Ovary (tissue), 9 donors: ENCODE measurements around the gene UQCR11. TPM values are rescaled to one million over a fixed set of nuclear protein-coding genes. Genes with fewer than 3 reads are reported as not detected.

Experiments used
- DNase-seq, 5 donors: peaks; one replicate each; pipeline ENCODE4 v3.0.0-alpha.2; 2019 to 2020
- H3K27ac ChIP-seq, 2 donors: fragments of 200-600 bp; one replicate each; pipeline versions ENCODE4 v1.5.1 to v1.8.0; 2019 to 2022
- H3K27me3 ChIP-seq: fragments of 200-600 bp; one replicate; pipeline ENCODE4 v1.8.0; 2022
- H3K36me3 ChIP-seq: fragments of 200-600 bp; sonication (generic); one replicate; pipeline ENCODE4 v1.5.1; 2019
- H3K4me1 ChIP-seq: one replicate; pipeline ENCODE4 v1.8.1; 2013; ENCODE audit warnings: mild to moderate bottlenecking, moderate library complexity; ENCODE audit not compliant: insufficient read depth
- H3K4me3 ChIP-seq: fragments of 200-600 bp; sonication (generic); one replicate; pipeline ENCODE4 v1.5.1; 2017
- H3K9me3 ChIP-seq, 2 donors: fragments of 200-600 bp in 1 of 2; sonication (generic) in 1 of 2; one replicate each; pipeline versions ENCODE4 v1.5.1 to v1.8.1; 2013 to 2019; ENCODE audit warnings: mild to moderate bottlenecking in 1 of 2, moderate library complexity in 1 of 2
- CTCF ChIP-seq, 3 donors: fragments of 450-650 bp in 2 of 3; fragments of 200-600 bp in 1 of 3; IDR thresholded peaks; one replicate each; pipeline versions ENCODE4 v1.5.1 to v1.8.0; 2016 to 2022; ENCODE audit warnings: antibody characterized with exemption in 3 of 3, mild to moderate bottlenecking in 1 of 3
- EP300 ChIP-seq: sonication (generic); formaldehyde crosslinking; IDR thresholded peaks from one replicate; pipeline ENCODE4 v1.6.1; 2017; ENCODE audit warnings: antibody characterized with exemption
- POLR2A ChIP-seq: fragments of 450-650 bp; IDR thresholded peaks from one replicate; pipeline ENCODE4 v1.6.1; 2017; ENCODE audit warnings: antibody characterized with exemption, mild to moderate bottlenecking, moderate library complexity
- WGBS, 3 donors: extraction: QIAGEN DNeasy Blood & Tissue Kit in 1 of 3; methylation state at CpG; one replicate each; pipeline versions ENCODE4 v1.1.5 to v1.1.7; 2013 to 2017; 5-methylcytosine and 5-hydroxymethylcytosine counted together
- intact Hi-C, 4 donors: fragments of 100-400 bp; cut with DNase I; formaldehyde crosslinking; loops; one replicate each; pipeline versions ENCODE4 v1.11.0 to v1.15.1; 2022 to 2023
- polyA plus RNA-seq, 2 donors: library from polyadenylated mRNA; stranded (reverse); fragments of 200-250 nt in 1 of 2; fragments of 350-450 nt in 1 of 2; fragmentation: Illumina TruSeq in 1 of 2; extraction: RNeasy Lipid Tissue Mini Kit (QIAGEN cat#74804) in 1 of 2; gene quantifications; one replicate each; pipeline ENCODE4 v1.2.3, GENCODE V29; 2013 to 2014
- total RNA-seq, 7 donors: library from RNA; depleted of rRNA in 2 of 7; stranded (reverse); fragments of >200 nt in 2 of 7; fragmentation: NEBNext Ultra II Directional in 3 of 7; extraction: Animal tissue kit (Norgen Biotek cat#: 25700) in 3 of 7; gene quantifications; one replicate each; pipeline versions ENCODE4 v1.1.0 to v1.2.4, GENCODE V29; 2016 to 2023
- donor health status: DM: no; HTN: no; CAD: no; lungs with moderate emphysema.
- donor health status: DM: no; HTN: no; CAD: no.
- donor health status: Bipolar disorder and iron deficiency.
- donor health status: DM: yes; HTN: yes; CAD: no.
- donor health status: DM: no; HTN: no; CAD: no.
- donor health status: DM: yes; HTN: yes; CAD: no.

UQCR11 gene
- total and polyA plus RNA-seq, 9 donors = 39.5 to 132 (median 92.9) TPM

- Histone ChIP-seq H3K9me3 (no peaks in the 10 kb centered on the region), H3K27ac (no peak overlapping the region), H3K4me1 (no peaks in the 10 kb centered on the region), H3K36me3 (no peaks in the 10 kb centered on the region), H3K4me3 (no peak overlapping the region), H3K27me3 (no peaks in the 10 kb centered on the region)
- intact Hi-C loops = no loop called here
- no peak for TF ChIP-seq POLR2A
- TF ChIP-seq CTCF (IDR thresholded peaks at IDR 0.05) = no peak
- TF ChIP-seq EP300 = no peak
- WGBS, 3 donors = 81 to 84% (median 83%) methylated on average over 23 to 24 of the region's 24 CpGs
- DNase-seq = no peak
Observed at GRCh38 chr19:1618157-1619093, 13.2 kb upstream of the UQCR11 start.

DNA sequence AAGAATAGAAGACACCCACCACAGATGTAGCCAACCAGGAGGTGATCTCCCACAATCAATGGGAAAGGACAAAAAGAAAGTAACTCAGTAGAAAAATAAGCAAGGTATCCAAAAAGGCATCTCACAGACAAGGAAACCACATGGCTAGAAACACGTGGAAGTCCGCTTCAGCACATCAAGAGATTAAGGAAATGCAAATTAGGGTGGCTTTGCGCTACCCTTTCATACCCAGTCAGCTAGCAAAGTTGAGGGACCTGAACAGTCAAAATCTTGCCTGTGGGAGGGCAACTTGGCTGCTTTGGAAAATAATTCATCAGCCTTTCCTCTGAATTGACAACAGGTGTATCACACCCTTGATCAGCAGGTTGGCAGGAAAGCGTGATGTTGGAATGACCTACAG, 11.6 kb upstream of the UQCR11 start:
- intact Hi-C loops = no loop called here
- no peaks in the 10 kb centered on the region for H3K9me3 ChIP-seq
- no peaks in the 10 kb centered on the region for H3K27me3 ChIP-seq
- no peak for DNase-seq
- H3K4me3 ChIP-seq = no peak overlapping the region
- no peaks in the 10 kb centered on the region for H3K4me1 ChIP-seq
- H3K36me3 ChIP-seq = no peaks in the 10 kb centered on the region
- no peak overlapping the region for H3K27ac ChIP-seq
- TF ChIP-seq CTCF (IDR thresholded peaks at IDR 0.05) = no peak
- TF ChIP-seq POLR2A = no peak
- TF ChIP-seq EP300 = no peak
- WGBS, 3 donors = 69 to 73% (median 71%) methylated on average over 4 of the region's 4 CpGs

GRCh38 chr19:1616396-1616795, 11.1 kb upstream of the UQCR11 start:
- no peak for DNase-seq
- WGBS, 3 donors = 68 to 76% (median 70%) methylated on average over 8 of the region's 8 CpGs
- Histone ChIP-seq H3K36me3 (no peaks in the 10 kb centered on the region), H3K27ac (no peak overlapping the region), H3K27me3 (no peaks in the 10 kb centered on the region), H3K9me3 (no peaks in the 10 kb centered on the region), H3K4me3 (no peak overlapping the region), H3K4me1 (no peaks in the 10 kb centered on the region)
- TF ChIP-seq EP300 (no peak), POLR2A (no peak), CTCF (IDR thresholded peaks at IDR 0.05) (no peak)
- intact Hi-C loops = no loop called here

DNA sequence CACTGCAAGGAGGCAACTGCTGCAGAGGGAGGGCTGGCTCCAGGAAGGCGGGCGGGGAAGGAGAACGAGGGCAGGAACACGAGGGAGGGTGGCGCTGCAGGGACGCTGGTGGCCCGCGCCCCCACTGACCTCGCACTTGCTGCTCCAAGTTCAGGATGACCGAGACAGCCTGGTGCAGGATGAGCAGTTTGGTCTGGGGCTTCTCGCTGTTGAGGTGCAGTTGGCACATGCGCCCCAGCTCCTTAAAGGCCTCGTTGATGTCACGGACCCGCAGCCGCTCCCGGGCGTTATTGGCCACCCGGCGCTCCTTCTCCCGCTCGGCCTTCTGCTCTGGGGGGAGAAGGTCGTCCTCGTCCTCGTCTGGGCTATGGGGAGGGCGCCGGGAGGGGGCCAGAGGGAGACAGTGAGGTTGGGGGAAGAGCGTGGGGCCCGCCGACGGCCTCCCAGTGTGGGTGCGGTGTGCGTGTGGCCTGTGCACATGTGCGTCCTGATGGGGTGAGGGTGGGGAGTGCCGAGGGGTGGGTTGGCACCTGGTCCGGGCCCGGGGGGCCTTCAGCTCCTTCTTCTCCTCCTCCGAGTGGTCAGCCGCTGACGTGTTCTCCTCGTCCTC, 10.0 kb upstream of the UQCR11 start:
- Histone ChIP-seq H3K9me3 (no peaks in the 10 kb centered on the region), H3K4me1 (no peaks in the 10 kb centered on the region), H3K27me3 (no peaks in the 10 kb centered on the region), H3K36me3 (no peaks in the 10 kb centered on the region), H3K27ac (no peak overlapping the region), H3K4me3 (no peak overlapping the region)
- intact Hi-C loops = no loop called here
- no peak for TF ChIP-seq EP300
- TF ChIP-seq POLR2A = no peak
- TF ChIP-seq CTCF (IDR thresholded peaks at IDR 0.05) = no peak
- 86 to 89% (median 87%) methylated on average over 39 to 41 of the region's 41 CpGs for whole genome bisulfite sequencing, 3 donors
- no peak for DNase-seq
